Transverse colon (tissue), 4 donors: ENCODE data around the gene MOB1B. TPM values are rescaled to one million over a fixed set of nuclear protein-coding genes. Genes with fewer than 3 reads are reported as not detected.
"Not testable (repeated sequence)": the region's sequence is repeated elsewhere in the genome, so short reads cannot be mapped to it uniquely, and the experiment has no call there.

ENCODE experiments used
- DNase-seq: peaks from one replicate; pipeline ENCODE4 v3.0.0-alpha.2; 2019
- H3K27ac ChIP-seq, 4 donors: fragments of 200-600 bp; sonication (generic); 2 replicates each; pipeline ENCODE4 v1.5.1; 2016 to 2018; ENCODE audit warnings: inconsistent platforms in 4 of 4
- H3K27me3 ChIP-seq: fragments of 200-600 bp; sonication (generic); 2 replicates; pipeline ENCODE4 v1.5.1; 2017; ENCODE audit warnings: inconsistent platforms
- H3K36me3 ChIP-seq, 4 donors: fragments of 200-600 bp; sonication (generic); 2 replicates each; pipeline ENCODE4 v1.5.1; 2017 to 2019; ENCODE audit warnings: inconsistent platforms in 4 of 4
- H3K4me1 ChIP-seq, 4 donors: fragments of 200-600 bp; sonication (generic); 2 replicates each; pipeline ENCODE4 v1.5.1; 2017 to 2020; ENCODE audit warnings: inconsistent platforms in 4 of 4
- H3K4me3 ChIP-seq, 4 donors: fragments of 200-600 bp; sonication (generic); 1 replicate in 1 of 4; 2 replicates in 3 of 4; pipeline versions ENCODE4 v1.5.1 to v1.6.1; 2017 to 2019; ENCODE audit warnings: inconsistent platforms in 4 of 4
- H3K9me3 ChIP-seq, 2 donors: fragments of 200-600 bp; sonication (generic); 2 replicates each; pipeline ENCODE4 v1.5.1; 2017 to 2019; ENCODE audit warnings: inconsistent platforms in 2 of 2
- EP300 ChIP-seq: sonication (generic); formaldehyde crosslinking; IDR thresholded peaks from one replicate; pipeline ENCODE4 v1.6.1; 2017; ENCODE audit warnings: antibody characterized with exemption, low read depth
- POLR2A ChIP-seq: fragments of 450-650 bp; IDR thresholded peaks from one replicate; pipeline ENCODE4 v1.6.1; 2016; ENCODE audit warnings: antibody characterized with exemption, mild to moderate bottlenecking, moderate library complexity
- POLR2AphosphoS5 ChIP-seq, 3 donors: sonication (generic); formaldehyde crosslinking; IDR thresholded peaks; one replicate each; pipeline ENCODE4 v1.6.1; 2016; ENCODE audit warnings: antibody characterized with exemption in 3 of 3
- whole genome bisulfite sequencing, 2 donors: methylation state at CpG; one replicate each; pipeline ENCODE4 v1.1.5; 2018; ENCODE audit warnings: low coverage in 1 of 2; 5-methylcytosine and 5-hydroxymethylcytosine counted together
- in situ Hi-C, 4 donors: fragments of 200-750 bp; cut with MboI; loops; one replicate each; pipeline versions ENCODE4 v1.15.0 to v1.15.1; 2017; ENCODE audit warnings: low sequenced_read_pairs in 3 of 4, low pct_ligation_motif_present in 1 of 4, low pct_unique_long_range_greater_than_20kb in 1 of 4
- intact Hi-C: fragments of 100-400 bp; cut with DNase I; formaldehyde crosslinking; loops from one replicate; pipeline ENCODE4 v1.15.1; 2023; ENCODE audit warnings: low total_unique reads
- total RNA-seq, 4 donors: library from RNA; depleted of rRNA; stranded (reverse); fragments of >200 nt; gene quantifications; one replicate each; pipeline ENCODE4 v1.1.0, GENCODE V29; 2016
- TF ChIP-seq, protein P1 (sequence below), 5 experiments: fragments of 200-600 bp in 3 of 5; fragments of 450-650 bp in 2 of 5; sonication (generic) in 3 of 5; IDR thresholded peaks; 1 replicate in 2 of 5; 2 replicates in 3 of 5; pipeline ENCODE4 v1.5.1; 2016 to 2017; ENCODE audit warnings: antibody characterized with exemption in 5 of 5, inconsistent platforms in 3 of 5, mild to moderate bottlenecking in 2 of 5, moderate library complexity in 1 of 5

MOB1B gene
- total RNA-seq, 4 donors from 2014 or later = 6.7 to 15.4 (median 11.0) TPM

GRCh38 chr4:70996018-70996360 is 93.8 kb downstream of the MOB1B start:
- H3K4me1 ChIP-seq = peaks cover 8 to 49% (median 12%) of the 10 kb centered on the region in 4 donors
- in situ Hi-C loops = loop anchor here in 1 of 4 donors (25.0 kb wide), 1 partner anchor 334 kb away; the partner anchor contains the start of gene JCHAIN
- WGBS, 2 donors = 52 to 83% methylated on average over 2 to 4 of the region's 4 CpGs
- no peaks in the 10 kb centered on the region for H3K9me3 ChIP-seq
- H3K36me3 ChIP-seq = no peaks in the 10 kb centered on the region
- peak overlapping the region in 1 of 4 donors; percentile 80 for H3K4me3 ChIP-seq
- TF ChIP-seq EP300 = no peak
- H3K27ac ChIP-seq = peak overlapping the region in 3 of 4 donors; percentile 17 to 33 (median 20)
- H3K27me3 ChIP-seq = no peaks in the 10 kb centered on the region
- intact Hi-C loops = loop anchor here (10.0 kb wide), 1 partner anchor 91 kb away; the partner anchor contains the start of gene MOB1B
- DNase-seq = no peak

DNA sequence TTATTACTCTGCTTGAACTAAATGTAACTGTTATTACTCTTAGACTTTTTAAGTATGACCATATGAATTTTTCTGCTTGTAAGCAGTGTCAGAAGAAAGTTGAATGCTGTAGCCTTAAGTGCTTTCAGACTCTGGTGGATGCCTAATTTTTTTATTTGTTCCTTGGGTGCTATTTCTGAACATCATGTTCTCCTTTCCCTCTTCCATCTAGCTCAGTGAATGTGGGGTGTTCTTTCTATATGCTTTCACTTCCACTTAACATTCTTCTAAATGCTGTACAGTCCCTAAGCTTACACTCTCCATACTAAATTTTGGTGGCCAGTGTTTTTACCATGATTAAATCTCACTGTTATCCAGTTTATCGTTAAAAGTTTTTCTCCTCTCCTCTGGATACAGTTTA is 94.9 kb downstream of the MOB1B start:
- 56 to 61% methylated on average over 1 of the region's 1 CpG for WGBS, 2 donors
- TF ChIP-seq EP300 (no peak), POLR2AphosphoS5 (IDR thresholded peaks at IDR 0.05) (no peak), POLR2A (no peak)
- TF ChIP-seq, protein P1, sequence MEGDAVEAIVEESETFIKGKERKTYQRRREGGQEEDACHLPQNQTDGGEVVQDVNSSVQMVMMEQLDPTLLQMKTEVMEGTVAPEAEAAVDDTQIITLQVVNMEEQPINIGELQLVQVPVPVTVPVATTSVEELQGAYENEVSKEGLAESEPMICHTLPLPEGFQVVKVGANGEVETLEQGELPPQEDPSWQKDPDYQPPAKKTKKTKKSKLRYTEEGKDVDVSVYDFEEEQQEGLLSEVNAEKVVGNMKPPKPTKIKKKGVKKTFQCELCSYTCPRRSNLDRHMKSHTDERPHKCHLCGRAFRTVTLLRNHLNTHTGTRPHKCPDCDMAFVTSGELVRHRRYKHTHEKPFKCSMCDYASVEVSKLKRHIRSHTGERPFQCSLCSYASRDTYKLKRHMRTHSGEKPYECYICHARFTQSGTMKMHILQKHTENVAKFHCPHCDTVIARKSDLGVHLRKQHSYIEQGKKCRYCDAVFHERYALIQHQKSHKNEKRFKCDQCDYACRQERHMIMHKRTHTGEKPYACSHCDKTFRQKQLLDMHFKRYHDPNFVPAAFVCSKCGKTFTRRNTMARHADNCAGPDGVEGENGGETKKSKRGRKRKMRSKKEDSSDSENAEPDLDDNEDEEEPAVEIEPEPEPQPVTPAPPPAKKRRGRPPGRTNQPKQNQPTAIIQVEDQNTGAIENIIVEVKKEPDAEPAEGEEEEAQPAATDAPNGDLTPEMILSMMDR (IDR thresholded peaks at IDR 0.05) = no peak
- in situ Hi-C loops (loop anchor here in 1 of 4 donors (25.0 kb wide), 1 partner anchor 335 kb away; the partner anchor contains the start of gene JCHAIN), intact Hi-C loops (loop anchor here (10.0 kb wide), 1 partner anchor 92 kb away; the partner anchor contains the start of gene MOB1B)
- H3K27me3 ChIP-seq = no peaks in the 10 kb centered on the region
- H3K27ac ChIP-seq = peak overlapping the region in 3 of 4 donors; percentile 18 to 38 (median 20)
- no peaks in the 10 kb centered on the region for H3K9me3 ChIP-seq
- no peak for DNase-seq
- peak overlapping the region in 1 of 4 donors; percentile 80 for H3K4me3 ChIP-seq
- peaks cover 8 to 48% (median 12%) of the 10 kb centered on the region in 4 donors for H3K4me1 ChIP-seq
- H3K36me3 ChIP-seq = no peaks in the 10 kb centered on the region

- Histone ChIP-seq H3K36me3 (no peaks in the 10 kb centered on the region), H3K27ac (peak overlapping the region in 3 of 4 donors; percentile 18 to 38 (median 20)), H3K9me3 (no peaks in the 10 kb centered on the region), H3K27me3 (no peaks in the 10 kb centered on the region), H3K4me3 (peak overlapping the region in 1 of 4 donors; percentile 11), H3K4me1 (peaks cover 4 to 43% (median 9%) of the 10 kb centered on the region in 4 donors)
- 51 to 58% methylated on average over 2 of the region's 2 CpGs for WGBS, 2 donors
- no peak for DNase-seq
- no peak for TF ChIP-seq POLR2A
- TF ChIP-seq POLR2AphosphoS5 (IDR thresholded peaks at IDR 0.05) = no peak
- no peak for TF ChIP-seq EP300
- TF ChIP-seq, protein P1 (IDR thresholded peaks at IDR 0.05) = no peak
- in situ Hi-C loops (loop anchor here in 1 of 4 donors (25.0 kb wide), 1 partner anchor 335 kb away; the partner anchor contains the start of gene JCHAIN), intact Hi-C loops (loop anchor here (10.0 kb wide), 1 partner anchor 93 kb away; the partner anchor contains the start of gene MOB1B)
These were observed 95.4 kb downstream of the MOB1B start for GRCh38 chr4:70997546-70997945.

GRCh38 chr4:70999639-71000038 is 97.5 kb downstream of the MOB1B start:
- H3K27me3 ChIP-seq, DNase-seq, H3K36me3 ChIP-seq, H3K9me3 ChIP-seq, H3K27ac ChIP-seq, H3K4me3 ChIP-seq: not testable (repeated sequence)
- intact Hi-C loops (loop anchor here (10.0 kb wide), 1 partner anchor 95 kb away; the partner anchor contains the start of gene MOB1B), in situ Hi-C loops (loop anchor here in 3 of 4 donors (25.0 kb wide), 4 partner anchors 87 to 362 kb away; partner anchors contain the start of genes ENAM (in 1 of the 3), GRSF1 (in 1 of the 3), JCHAIN (in 1 of the 3) and MOB1B (in 1 of the 3))
- H3K4me1 ChIP-seq = peaks cover 0 to 39% (median 4%) of the 10 kb centered on the region in 4 donors

DNA sequence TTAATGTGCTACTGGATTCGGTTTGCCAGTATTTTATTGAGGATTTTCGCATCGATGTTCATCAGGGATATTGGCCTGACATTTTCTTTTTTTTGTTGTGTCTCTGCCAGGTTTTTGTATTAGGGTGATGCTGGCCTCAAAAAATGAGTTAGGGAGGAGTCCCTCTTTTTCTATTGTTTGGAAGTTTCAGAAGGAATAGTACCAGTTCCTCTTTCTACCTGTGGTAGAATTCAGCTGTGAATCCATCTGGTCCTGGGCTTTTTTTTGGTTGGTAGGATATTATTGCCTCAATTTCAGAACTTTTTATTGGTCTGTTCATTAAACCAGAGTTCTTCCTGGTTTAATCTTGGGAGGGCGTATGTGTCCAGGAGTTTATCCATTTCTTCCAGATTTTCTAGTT is 99.2 kb downstream of the MOB1B start:
- H3K4me3 ChIP-seq, H3K27ac ChIP-seq, H3K27me3 ChIP-seq, DNase-seq, H3K9me3 ChIP-seq, H3K36me3 ChIP-seq, intact Hi-C loops: not testable (repeated sequence)
- H3K4me1 ChIP-seq = peaks cover 0 to 30% (median 3%) of the 10 kb centered on the region in 4 donors
- in situ Hi-C loops = loop anchor here in 2 of 4 donors (25.0 kb wide), 3 partner anchors 89 to 364 kb away; partner anchors contain the start of genes ENAM (in 1 of the 2), GRSF1 (in 1 of the 2) and MOB1B (in 1 of the 2)
- WGBS, 2 donors = 98% methylated on average over 4 of the region's 4 CpGs
